H9 (cell line): ENCODE measurements around the gene AIG1. TPM values are rescaled to one million over a fixed set of nuclear protein-coding genes. Genes with fewer than 3 reads are reported as not detected.

ENCODE experiments used
- DNase-seq: peaks from one replicate; pipeline ENCODE4 v3.0.0-alpha.2; 2017
- H2AFZ ChIP-seq: one replicate; pipeline ENCODE4 v1.6.1; 2013; ENCODE audit warnings: mild to moderate bottlenecking, low read length, control low read depth, moderate library complexity
- H2AK5ac ChIP-seq: 2 replicates; pipeline ENCODE4 v1.6.1; 2013; ENCODE audit warnings: low read length, control low read depth, mixed read lengths; ENCODE audit not compliant: insufficient read length
- H2BK120ac ChIP-seq: one replicate; pipeline ENCODE4 v1.6.1; 2013; ENCODE audit warnings: low read depth, mild to moderate bottlenecking, low read length, control low read depth, inconsistent platforms; ENCODE audit not compliant: poor library complexity, severe bottlenecking
- H2BK12ac ChIP-seq: 2 replicates; pipeline ENCODE4 v1.6.1; 2013; ENCODE audit warnings: low read length, control low read depth, mixed read lengths, low read depth; ENCODE audit not compliant: insufficient read length
- H2BK15ac ChIP-seq: 2 replicates; pipeline ENCODE4 v1.6.1; 2013; ENCODE audit warnings: low read depth, low read length, control low read depth
- H2BK20ac ChIP-seq: one replicate; pipeline ENCODE4 v1.6.1; 2013; ENCODE audit warnings: low read depth, mild to moderate bottlenecking, low read length, control low read depth, inconsistent platforms; ENCODE audit not compliant: poor library complexity, severe bottlenecking
- H2BK5ac ChIP-seq: 2 replicates; pipeline ENCODE4 v1.6.1; 2013; ENCODE audit warnings: low read length, control low read depth, mixed read lengths; ENCODE audit not compliant: insufficient read length
- H3K14ac ChIP-seq: 2 replicates; pipeline ENCODE4 v1.6.1; 2013; ENCODE audit warnings: low read length, control low read depth; ENCODE audit not compliant: insufficient read depth
- H3K18ac ChIP-seq: 2 replicates; pipeline ENCODE4 v1.6.1; 2013; ENCODE audit warnings: low read depth, mild to moderate bottlenecking, mixed read lengths, low read length, control low read depth; ENCODE audit not compliant: insufficient read length
- H3K23ac ChIP-seq: 2 replicates; pipeline ENCODE4 v1.6.1; 2013; ENCODE audit warnings: low read length, control low read depth, mixed read lengths, low read depth; ENCODE audit not compliant: insufficient read length
- H3K23me2 ChIP-seq: 2 replicates; pipeline ENCODE4 v1.6.1; 2013; ENCODE audit warnings: low read depth, mild to moderate bottlenecking, mixed read lengths, low read length, control low read depth; ENCODE audit not compliant: insufficient read length, poor library complexity, severe bottlenecking
- H3K27ac ChIP-seq: 2 replicates; pipeline ENCODE4 v1.5.1; 2013; ENCODE audit warnings: low read length, control low read depth, mixed read lengths, low read depth; ENCODE audit not compliant: insufficient read length
- H3K27me3 ChIP-seq: 2 replicates; pipeline ENCODE4 v1.6.1; 2013; ENCODE audit warnings: low read length, control low read depth, inconsistent platforms; ENCODE audit not compliant: insufficient read depth
- H3K4ac ChIP-seq: 2 replicates; pipeline ENCODE4 v1.6.1; 2013; ENCODE audit warnings: low read depth, mild to moderate bottlenecking, control low read depth, inconsistent platforms, low read length, moderate library complexity
- H3K4me1 ChIP-seq: 2 replicates; pipeline ENCODE4 v1.6.1; 2013; ENCODE audit warnings: low read length, control low read depth, inconsistent platforms; ENCODE audit not compliant: insufficient read depth
- H3K4me2 ChIP-seq: 2 replicates; pipeline ENCODE4 v1.6.1; 2013; ENCODE audit warnings: low read length, control low read depth, mixed read lengths; ENCODE audit not compliant: insufficient read length, insufficient read depth
- H3K56ac ChIP-seq: 2 replicates; pipeline ENCODE4 v1.6.1; 2013; ENCODE audit warnings: low read depth, mild to moderate bottlenecking, mixed read lengths, low read length, control low read depth; ENCODE audit not compliant: insufficient read length
- H3K79me1 ChIP-seq: 2 replicates; pipeline ENCODE4 v1.6.1; 2013; ENCODE audit warnings: low read depth, mild to moderate bottlenecking, moderate library complexity, low read length, control low read depth, inconsistent platforms; ENCODE audit not compliant: insufficient read depth, poor library complexity, severe bottlenecking
- H3K79me2 ChIP-seq: 2 replicates; pipeline ENCODE4 v1.6.1; 2013; ENCODE audit warnings: low read length, control low read depth, inconsistent platforms; ENCODE audit not compliant: insufficient read depth
- H3K9ac ChIP-seq: 2 replicates; pipeline ENCODE4 v1.6.1; 2013; ENCODE audit warnings: low read length, control low read depth, mixed read lengths; ENCODE audit not compliant: insufficient read length; ENCODE audit errors: extremely low read depth
- H3K9me3 ChIP-seq: one replicate; pipeline ENCODE4 v1.6.1; 2013; ENCODE audit warnings: low read depth, low read length, inconsistent platforms; ENCODE audit not compliant: control insufficient read depth
- H3T11ph ChIP-seq: one replicate; pipeline ENCODE4 v1.6.1; 2013; ENCODE audit warnings: mild to moderate bottlenecking, low read length, control low read depth, inconsistent platforms
- H4K20me1 ChIP-seq: one replicate; pipeline ENCODE4 v1.6.1; 2013; ENCODE audit not compliant: control insufficient read depth, insufficient read length, insufficient read depth
- H4K5ac ChIP-seq: 2 replicates; pipeline ENCODE4 v1.6.1; 2013; ENCODE audit warnings: low read depth, mild to moderate bottlenecking, mixed read lengths, low read length, control low read depth; ENCODE audit not compliant: insufficient read length
- H4K8ac ChIP-seq: replicated peaks from 2 replicates; pipeline ENCODE4 v1.6.1; 2013; ENCODE audit warnings: low read length, control low read depth, mixed read lengths, low read depth; ENCODE audit not compliant: insufficient read length
- H4K91ac ChIP-seq: 2 replicates; pipeline ENCODE4 v1.6.1; 2013; ENCODE audit warnings: low read depth, mild to moderate bottlenecking, moderate library complexity, mixed read lengths, low read length, control low read depth; ENCODE audit not compliant: insufficient read length
- H3K27ac Mint-ChIP-seq, 3 experiments: 2 replicates in 2 of 3; 3 replicates in 1 of 3; pipeline ENCODE4 v1.8.0; 2020 to 2021; ENCODE audit warnings: mixed read lengths in 3 of 3, mild to moderate bottlenecking in 1 of 3, moderate library complexity in 1 of 3
- H3K27me3 Mint-ChIP-seq: 2 replicates; pipeline ENCODE4 v1.8.0; 2021; ENCODE audit warnings: low read depth, mild to moderate bottlenecking, moderate library complexity, mixed read lengths
- H3K36me3 Mint-ChIP-seq, 3 experiments: 2 replicates in 2 of 3; 3 replicates in 1 of 3; pipeline ENCODE4 v1.8.0; 2020 to 2021; ENCODE audit warnings: low read depth in 3 of 3, mixed read lengths in 3 of 3; ENCODE audit not compliant: insufficient read depth in 1 of 3
- H3K4me1 Mint-ChIP-seq, 2 experiments: 2 replicates each; pipeline ENCODE4 v1.8.0; 2020; ENCODE audit warnings: mixed read lengths in 2 of 2
- H3K4me3 Mint-ChIP-seq, 2 experiments: 2 replicates in 1 of 2; 3 replicates in 1 of 2; pipeline ENCODE4 v1.8.0; 2020 to 2021; ENCODE audit warnings: mild to moderate bottlenecking in 2 of 2, mixed read lengths in 2 of 2, moderate library complexity in 1 of 2
- H3K9me3 Mint-ChIP-seq, 2 experiments: 2 replicates in 1 of 2; 3 replicates in 1 of 2; pipeline ENCODE4 v1.8.0; 2020; ENCODE audit warnings: mild to moderate bottlenecking in 2 of 2, mixed read lengths in 2 of 2, moderate library complexity in 1 of 2
- CTCF ChIP-seq: fragments of 200-600 bp; sonication (generic); conservative IDR thresholded peaks from 3 replicates; pipeline ENCODE4 v1.8.0; 2021; ENCODE audit warnings: antibody characterized with exemption, mild to moderate bottlenecking
- whole genome bisulfite sequencing: extraction: QIAGEN DNeasy Blood & Tissue Kit; methylation state at CpG from one replicate; pipeline ENCODE4 v1.1.7; 2013; ENCODE audit warnings: missing lambda C conversion rate, low lambda C conversion rate, mixed read lengths; ENCODE audit not compliant: insufficient read length; ENCODE audit errors: extremely low coverage; 5-methylcytosine and 5-hydroxymethylcytosine counted together
- total RNA-seq: library from RNA; stranded (reverse); gene quantifications from 2 replicates; pipeline ENCODE4 v1.2.1, GENCODE V29; 2021

AIG1 gene
- total RNA-seq, 1 experiment from 2014 or later, result 44.6 TPM

GRCh38 chr6:143332153-143332845, 271.6 kb downstream of the AIG1 start:
- Histone ChIP-seq H3K4me2 (no peak overlapping the region), H3K18ac (no peak overlapping the region), H3K56ac (no peak overlapping the region), H3K79me1 (no peaks in the 10 kb centered on the region), H2BK120ac (no peak overlapping the region), H3K27ac (no peak overlapping the region), H3K9me3 (no peaks in the 10 kb centered on the region), H3K23ac (no peak overlapping the region), H4K20me1 (no peaks in the 10 kb centered on the region), H2AK5ac (no peak overlapping the region), H2BK12ac (no peak overlapping the region), H4K8ac (no peak overlapping the region), H3K23me2 (no peaks in the 10 kb centered on the region), H3T11ph (no peak overlapping the region), H3K79me2 (no peaks in the 10 kb centered on the region), H2BK20ac (no peak overlapping the region), H4K5ac (no peak overlapping the region), H2BK15ac (no peak overlapping the region), H2AFZ (no peak overlapping the region), H3K4ac (no peak overlapping the region), H3K14ac (no peak overlapping the region), H2BK5ac (no peak overlapping the region), H3K9ac (no peak overlapping the region), H3K27me3 (no peaks in the 10 kb centered on the region), H4K91ac (no peak overlapping the region), H3K4me1 (no peaks in the 10 kb centered on the region)
- Mint-ChIP-seq H3K27ac (no peak overlapping the region), H3K9me3 (peaks cover 0 to 3% of the 10 kb centered on the region in 2 experiments; a peak in 2 of 5 replicates), H3K36me3 (peaks cover 0 to 6% (median 0%) of the 10 kb centered on the region in 3 experiments; a peak in 1 of 7 replicates), H3K27me3 (no peaks in the 10 kb centered on the region), H3K4me1 (peaks cover 13% of the 10 kb centered on the region in 2 experiments), H3K4me3 (no peak overlapping the region)
- DNase-seq, result no peak
- TF ChIP-seq CTCF, result no peak
- no CpG with 5 or more reads among the region's 1 CpG for WGBS
